ENCODE data around the gene MBD2.

Gene MBD2

DNA sequence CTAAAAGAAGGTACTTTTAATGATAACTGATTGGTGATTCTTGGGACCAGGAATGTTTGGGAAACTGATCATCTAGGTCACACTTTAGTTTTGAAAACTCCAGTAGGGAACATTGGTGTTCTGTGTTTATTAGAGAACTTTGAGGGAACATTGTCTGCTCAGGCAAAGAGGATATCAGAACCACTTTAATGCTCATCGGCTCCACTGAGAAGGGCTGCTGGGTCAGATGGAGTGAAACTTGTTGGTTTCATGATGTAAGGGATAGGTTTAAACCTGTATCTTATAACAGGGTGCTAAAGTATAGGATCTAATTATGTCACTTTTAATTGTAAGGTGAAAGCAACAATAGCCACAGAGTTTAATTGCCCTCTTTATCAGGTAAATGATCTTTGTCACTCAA lies 30.7 kb upstream of the MBD2 start:
- no peak for TF ChIP-seq CREB1 (IDR thresholded peaks at IDR 0.05; ENCODE audit: low read depth)
- TF ChIP-seq RAD21 (IDR thresholded peaks at IDR 0.05; ENCODE audit: low read depth) = no peak
- no peak for TF ChIP-seq ZBTB7A (IDR thresholded peaks at IDR 0.05; ENCODE audit: low read depth)

- TF ChIP-seq EP300 (IDR thresholded peaks at IDR 0.05; ENCODE audit: borderline replicate concordance) (peak; percentile 19; the same call in 1 of the 2 replicates), TCF12 (IDR thresholded peaks at IDR 0.05; ENCODE audit: low read depth) (no peak), EGR1 (IDR thresholded peaks at IDR 0.05) (no peak), USF1 (IDR thresholded peaks at IDR 0.05) (no peak), REST (IDR thresholded peaks at IDR 0.05; ENCODE audit: low read depth) (no peak), NFIC (IDR thresholded peaks at IDR 0.05) (0 out of 2 replicates have a peak, but pooled peaks have one; percentile 23), YY1 (IDR thresholded peaks at IDR 0.05; ENCODE audit: low read depth) (no peak), FOXM1 (IDR thresholded peaks at IDR 0.05; ENCODE audit: borderline replicate concordance, low read depth) (no peak), CREB1 (IDR thresholded peaks at IDR 0.05; ENCODE audit: low read depth) (no peak), RAD21 (IDR thresholded peaks at IDR 0.05; ENCODE audit: low read depth) (no peak)
- TF ChIP-seq, protein P1, sequence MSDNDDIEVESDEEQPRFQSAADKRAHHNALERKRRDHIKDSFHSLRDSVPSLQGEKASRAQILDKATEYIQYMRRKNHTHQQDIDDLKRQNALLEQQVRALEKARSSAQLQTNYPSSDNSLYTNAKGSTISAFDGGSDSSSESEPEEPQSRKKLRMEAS (IDR thresholded peaks at IDR 0.05) = peak; percentile 46; the same call in 1 of the 2 replicates
Observed at GRCh38 chr18:54254265-54254758, 29.8 kb upstream of the MBD2 start.

DNA sequence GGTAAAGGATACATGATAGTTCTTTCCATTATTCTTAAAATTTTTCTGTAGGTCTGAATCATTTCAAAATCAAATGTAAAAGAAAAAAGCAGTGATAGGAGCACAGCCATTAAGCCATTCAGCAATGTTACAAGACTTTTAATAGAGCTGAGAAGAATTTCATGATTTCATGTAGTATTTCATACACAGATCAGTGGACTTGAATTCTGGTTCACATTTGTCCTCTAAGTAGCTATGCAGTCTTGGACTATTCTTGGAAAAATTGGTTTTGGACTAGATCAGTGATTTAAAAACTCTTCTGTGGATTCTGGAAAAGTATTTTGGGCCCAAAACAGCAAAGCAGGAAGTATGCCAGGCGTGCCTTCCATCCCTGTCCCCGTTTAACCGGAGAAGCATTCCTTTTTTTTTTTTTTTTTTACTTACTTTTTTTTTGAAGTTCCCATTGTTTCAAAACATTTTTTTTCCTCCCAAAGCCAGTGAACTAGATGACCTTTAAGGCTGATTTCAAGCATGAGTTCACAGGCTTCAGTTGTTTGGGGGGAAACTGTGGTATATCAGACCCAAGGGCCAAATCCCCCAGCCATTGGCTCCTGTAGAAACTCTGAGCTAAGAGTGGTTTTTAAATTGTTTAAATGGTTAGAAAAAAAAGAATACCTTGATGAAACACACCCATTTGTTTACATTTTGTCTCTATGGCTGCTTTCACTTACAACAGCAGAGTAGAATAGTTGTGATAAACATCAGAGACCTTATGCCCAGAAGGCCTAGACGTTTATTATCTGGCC lies 27.3 kb upstream of the MBD2 start:
- TF ChIP-seq FOXM1 (IDR thresholded peaks at IDR 0.05; ENCODE audit: borderline replicate concordance, low read depth) (no peak), TEAD4 (IDR thresholded peaks at IDR 0.05) (peak; percentile 44; the same call in 1 of the 2 replicates), NFIC (IDR thresholded peaks at IDR 0.05) (peak; percentile 16; the same call in 1 of the 2 replicates), EGR1 (IDR thresholded peaks at IDR 0.05) (no peak), TCF12 (IDR thresholded peaks at IDR 0.05; ENCODE audit: low read depth) (peak; percentile 25; the same call in 1 of the 2 replicates), EP300 (IDR thresholded peaks at IDR 0.05; ENCODE audit: borderline replicate concordance) (peak; percentile 48; the same call in 1 of the 2 replicates)
- TF ChIP-seq, protein P1 (IDR thresholded peaks at IDR 0.05) = no peak

DNA sequence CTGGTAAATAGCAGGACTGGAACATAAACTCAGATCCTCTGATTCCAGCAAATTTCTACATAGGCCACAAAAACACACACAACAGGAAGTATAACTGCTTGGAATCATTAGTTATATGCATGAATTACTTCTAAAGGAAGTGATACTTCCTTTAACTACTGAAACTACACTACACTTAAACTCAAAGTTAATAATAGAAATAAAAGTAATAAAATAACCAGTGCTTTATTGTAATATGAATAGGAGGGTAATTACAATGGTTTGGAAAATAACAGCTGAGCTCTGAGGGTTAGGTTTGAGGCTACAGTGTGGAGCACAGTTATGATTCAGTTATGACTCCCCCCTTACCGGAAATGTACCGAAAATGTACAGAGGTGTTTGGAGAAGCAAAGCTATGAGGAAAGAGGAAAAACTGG lies 26.4 kb upstream of the MBD2 start:
- TF ChIP-seq EGR1 (IDR thresholded peaks at IDR 0.05) (no peak), TEAD4 (IDR thresholded peaks at IDR 0.05) (no peak), TCF12 (IDR thresholded peaks at IDR 0.05; ENCODE audit: low read depth) (no peak), EP300 (IDR thresholded peaks at IDR 0.05; ENCODE audit: borderline replicate concordance) (no peak), FOXM1 (IDR thresholded peaks at IDR 0.05; ENCODE audit: borderline replicate concordance, low read depth) (no peak), CREB1 (IDR thresholded peaks at IDR 0.05; ENCODE audit: low read depth) (no peak), TAF1 (IDR thresholded peaks at IDR 0.05; ENCODE audit: low read depth) (no peak), NFIC (IDR thresholded peaks at IDR 0.05) (no peak), CEBPB (IDR thresholded peaks at IDR 0.05) (no peak), USF1 (IDR thresholded peaks at IDR 0.05) (no peak), ZBTB7A (IDR thresholded peaks at IDR 0.05; ENCODE audit: low read depth) (no peak)
- TF ChIP-seq, protein P1 (IDR thresholded peaks at IDR 0.05) = no peak

DNA sequence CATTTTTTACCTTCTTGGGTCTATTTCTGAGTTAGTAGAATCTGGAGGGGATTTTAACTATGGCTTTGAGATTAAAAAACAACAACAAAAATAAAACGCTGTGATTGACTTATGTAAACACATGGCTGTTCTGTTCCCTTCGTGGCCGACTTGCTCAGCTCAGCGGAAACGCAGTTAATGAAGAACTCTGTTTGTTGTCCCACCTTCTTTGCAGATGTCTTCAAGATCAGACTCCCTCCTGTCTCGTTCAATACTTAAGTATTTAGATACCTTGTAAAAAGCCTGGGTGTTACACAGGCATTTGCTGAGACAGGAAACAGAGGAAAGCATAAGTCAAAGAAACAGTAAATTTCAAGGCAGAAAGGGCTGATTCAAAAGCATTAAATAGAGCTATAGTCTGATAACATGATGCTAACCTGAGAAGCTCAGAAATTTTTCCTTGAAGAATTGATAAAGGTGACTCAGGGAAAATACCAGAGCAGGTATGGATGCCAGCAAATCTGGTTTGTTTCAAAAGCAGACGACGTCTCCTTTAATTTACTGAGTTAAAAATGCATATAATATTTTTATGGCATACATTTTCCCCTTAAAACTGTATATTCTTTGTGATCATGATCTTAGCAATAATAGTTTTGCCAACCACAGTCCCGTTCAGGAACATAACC lies 23.2 kb upstream of the MBD2 start:
- TF ChIP-seq TEAD4 (IDR thresholded peaks at IDR 0.05) (no peak), USF1 (IDR thresholded peaks at IDR 0.05) (no peak), REST (IDR thresholded peaks at IDR 0.05; ENCODE audit: low read depth) (no peak), ZBTB7A (IDR thresholded peaks at IDR 0.05; ENCODE audit: low read depth) (no peak), CEBPB (IDR thresholded peaks at IDR 0.05) (no peak), CREB1 (IDR thresholded peaks at IDR 0.05; ENCODE audit: low read depth) (no peak), TCF12 (IDR thresholded peaks at IDR 0.05; ENCODE audit: low read depth) (no peak), NFIC (IDR thresholded peaks at IDR 0.05) (no peak), EP300 (IDR thresholded peaks at IDR 0.05; ENCODE audit: borderline replicate concordance) (no peak)
- TF ChIP-seq, protein P1 (IDR thresholded peaks at IDR 0.05) = no peak

Measured in Ishikawa (cell line).